Erythroblast (primary cell): Measurements from ENCODE around the gene CDYL2.

ENCODE experiments used
- GATA1 ChIP-seq: IDR thresholded peaks from 2 replicates; pipeline ENCODE4 v1.6.1; 2011; ENCODE audit warnings: low read depth, mild to moderate bottlenecking, control low read depth, low read length, moderate library complexity
- POLR2A ChIP-seq: IDR thresholded peaks from 2 replicates; pipeline ENCODE4 v1.6.1; 2011; ENCODE audit warnings: mild to moderate bottlenecking, low read length

- TF ChIP-seq POLR2A (no peak), GATA1 (no peak)
Measured at GRCh38 chr16:80846275-80846674, 41.9 kb upstream of the CDYL2 start.
